Pancreas (tissue), 10 donors: Measurements from ENCODE around the gene FADS3. TPM values are rescaled to one million over a fixed set of nuclear protein-coding genes. Genes with fewer than 3 reads are reported as not detected.

ENCODE experiments used
- ATAC-seq, 4 donors: fragments of 200-7000 bp; cut with Tn5 transposase; one replicate each; pipeline versions ENCODE4 v1.8.0 to v1.9.1; 2020; ENCODE audit warnings: mild to moderate bottlenecking in 4 of 4, moderate library complexity in 4 of 4
- DNase-seq, 6 donors: peaks; one replicate each; pipeline ENCODE4 v3.0.0-alpha.2; 2020
- FAIRE-seq: peaks from 2 replicates; lab custom pipeline; 2012; peaks lifted over from hg19 to GRCh38; lab: Jason Lieb, UNC
- H3K27ac ChIP-seq, 4 donors: fragments of 200-600 bp; sonication (generic); 1 replicate in 3 of 4; 2 replicates in 1 of 4; pipeline versions ENCODE4 v1.5.0 to v1.8.0; 2020
- H3K27me3 ChIP-seq, 4 donors: fragments of 200-600 bp; one replicate each; pipeline ENCODE4 v1.8.0; 2021
- H3K36me3 ChIP-seq, 3 donors: fragments of 200-600 bp; sonication (generic) in 1 of 3; one replicate each; pipeline versions ENCODE4 v1.5.0 to v1.8.0; 2020 to 2021
- H3K4me1 ChIP-seq, 3 donors: fragments of 200-600 bp; one replicate each; pipeline ENCODE4 v1.8.0; 2021
- H3K4me3 ChIP-seq, 4 donors: fragments of 200-600 bp; sonication (generic) in 2 of 4; one replicate each; pipeline versions ENCODE4 v1.5.0 to v1.8.0; 2020 to 2021
- H3K9me3 ChIP-seq, 4 donors: fragments of 200-600 bp; one replicate each; pipeline ENCODE4 v1.8.0; 2021
- CTCF ChIP-seq, 4 donors: fragments of 200-600 bp; sonication (generic) in 3 of 4; IDR thresholded peaks; one replicate each; pipeline versions ENCODE4 v1.5.0 to v1.8.0; 2021; ENCODE audit warnings: antibody characterized with exemption in 4 of 4
- WGBS, 2 donors: extraction: QIAGEN DNeasy Blood & Tissue Kit; methylation state at CpG; one replicate each; pipeline ENCODE4 v1.1.7; 2013; 5-methylcytosine and 5-hydroxymethylcytosine counted together
- intact Hi-C, 3 donors: fragments of 100-400 bp; cut with DNase I; formaldehyde crosslinking; loops; one replicate each; pipeline versions ENCODE4 v1.11.1 to v1.14.2; 2022
- polyA plus RNA-seq, 2 donors: library from polyadenylated mRNA; stranded (reverse); fragments of 200-250 nt; gene quantifications; one replicate each; pipeline ENCODE4 v1.2.3, GENCODE V29; 2013
- total RNA-seq, 6 donors: library from RNA; stranded (reverse); fragmentation: NEBNext Ultra II Directional in 4 of 6; extraction: Animal tissue kit (Norgen Biotek cat#: 25700) in 4 of 6; gene quantifications; one replicate each; pipeline versions ENCODE4 v1.2.1 to v1.2.4, GENCODE V29; 2021 to 2023
- donor health status: healthy with polysubstance abuse.
- donor health status: DM: no; HTN: no; CAD: no; lungs with moderate emphysema.
- donor health status: DM: no; HTN: no; CAD: no.
- donor health status: control.
- donor health status: control.
- donor health status: Bipolar disorder and iron deficiency.
- donor health status: DM: yes; HTN: yes; CAD: no.
- donor health status: DM: no; HTN: no; CAD: no.
- donor health status: DM: no; HTN: no; CAD: no.
- donor health status: DM: yes; HTN: yes; CAD: no.

The FADS3 gene
- total and polyA plus RNA-seq, 8 donors, result 11.2 to 42.7 (median 19.9) TPM

- no peaks in the 10 kb centered on the region for H3K36me3 ChIP-seq
- no peak overlapping the region for H3K27ac ChIP-seq
- H3K9me3 ChIP-seq, result no peaks in the 10 kb centered on the region
- TF ChIP-seq CTCF (IDR thresholded peaks at IDR 0.05), result no peak
- 81 to 90% methylated on average over 21 of the region's 21 CpGs for WGBS, 2 donors
- H3K4me3 ChIP-seq, result no peak overlapping the region
- FAIRE-seq, result no peak
- peak in 2 of 6 donors; percentile 17 to 55 for DNase-seq
- no peak for ATAC-seq
- no peaks in the 10 kb centered on the region for H3K4me1 ChIP-seq
- intact Hi-C loops, result loop anchor here in 1 of 3 donors (10.0 kb wide), 1 partner anchor 157 kb away; no protein-coding TSS in a partner anchor
- H3K27me3 ChIP-seq, result no peaks in the 10 kb centered on the region
Observed at GRCh38 chr11:61907871-61908729, 16.8 kb upstream of the FADS3 start.

- no peak for TF ChIP-seq CTCF (IDR thresholded peaks at IDR 0.05)
- no peak overlapping the region for H3K27ac ChIP-seq
- no peak overlapping the region for H3K4me3 ChIP-seq
- no peaks in the 10 kb centered on the region for H3K27me3 ChIP-seq
- no peaks in the 10 kb centered on the region for H3K9me3 ChIP-seq
- no peaks in the 10 kb centered on the region for H3K36me3 ChIP-seq
- WGBS, 2 donors, result 87 to 94% methylated on average over 17 to 19 of the region's 19 CpGs
- no peak for ATAC-seq
- H3K4me1 ChIP-seq, result no peaks in the 10 kb centered on the region
- intact Hi-C loops, result loop anchor here in 1 of 3 donors (10.0 kb wide), 1 partner anchor 158 kb away; no protein-coding TSS in a partner anchor
- peak in 2 of 6 donors; percentile 18 to 45 for DNase-seq
- no peak for FAIRE-seq
Observed at GRCh38 chr11:61907282-61907681, 15.9 kb upstream of the FADS3 start.

- FAIRE-seq (no peak), ATAC-seq (no peak), DNase-seq (peak in 2 of 6 donors; percentile 38 to 49)
- Histone ChIP-seq H3K9me3 (no peaks in the 10 kb centered on the region), H3K4me3 (no peak overlapping the region), H3K4me1 (no peaks in the 10 kb centered on the region), H3K27ac (no peak overlapping the region), H3K36me3 (no peaks in the 10 kb centered on the region), H3K27me3 (no peaks in the 10 kb centered on the region)
- 85 to 86% methylated on average over 14 of the region's 14 CpGs for WGBS, 2 donors
- intact Hi-C loops, result loop anchor here in 1 of 3 donors (10.0 kb wide), 1 partner anchor 158 kb away; no protein-coding TSS in a partner anchor
- no peak for TF ChIP-seq CTCF (IDR thresholded peaks at IDR 0.05)
Observed at GRCh38 chr11:61906522-61906909, 15.2 kb upstream of the FADS3 start.

- no peaks in the 10 kb centered on the region for H3K36me3 ChIP-seq
- DNase-seq (peak in 2 of 6 donors; percentile 46 to 50), FAIRE-seq (no peak), ATAC-seq (no peak)
- intact Hi-C loops, result loop anchor here in 1 of 3 donors (10.0 kb wide), 1 partner anchor 159 kb away; no protein-coding TSS in a partner anchor
- no peak overlapping the region for H3K27ac ChIP-seq
- no peak overlapping the region for H3K4me3 ChIP-seq
- H3K9me3 ChIP-seq, result no peaks in the 10 kb centered on the region
- H3K4me1 ChIP-seq, result no peaks in the 10 kb centered on the region
- H3K27me3 ChIP-seq, result no peaks in the 10 kb centered on the region
- TF ChIP-seq CTCF (IDR thresholded peaks at IDR 0.05), result no peak
- WGBS, 2 donors, result 86% methylated on average over 14 of the region's 14 CpGs
Observed at GRCh38 chr11:61905801-61906521, 14.6 kb upstream of the FADS3 start.
